GM19395 (cell line): Measurements from ENCODE around the gene PTCH1.

Experiments
- ATAC-seq: cut with Tn5 transposase; IDR thresholded peaks from one replicate; pipeline ENCODE4 v1.9.1; 2021; ENCODE audit warnings: mild to moderate bottlenecking, moderate library complexity; ENCODE audit not compliant: unreplicated experiment

Gene PTCH1

DNA sequence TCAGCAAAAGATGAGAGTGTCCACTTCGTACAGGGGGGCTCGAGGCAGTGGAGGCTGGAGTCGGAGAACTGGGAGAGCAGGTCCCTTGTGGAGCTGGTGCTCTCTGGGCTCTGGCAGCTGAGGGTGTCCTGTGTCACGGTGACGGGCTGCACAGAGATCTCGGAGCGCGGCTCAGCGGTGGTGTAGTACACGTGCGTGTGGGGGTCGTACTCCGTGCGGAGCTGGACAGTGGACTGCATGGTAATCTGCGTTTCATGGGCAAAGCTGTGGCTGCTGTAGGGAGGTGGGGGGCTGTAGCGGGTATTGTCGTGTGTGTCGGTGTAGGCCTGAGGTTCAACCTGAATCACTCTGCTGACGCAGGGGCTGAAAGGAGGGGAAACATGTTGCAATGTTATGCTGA lies 48.0 kb downstream of the PTCH1 start:
- ATAC-seq, result no peak

GRCh38 chr9:95465115-95465514 lies 51.7 kb downstream of the PTCH1 start:
- no peak for ATAC-seq

- ATAC-seq, result peak; percentile 24
These were observed 53.4 kb downstream of the PTCH1 start for GRCh38 chr9:95463148-95464060.

DNA sequence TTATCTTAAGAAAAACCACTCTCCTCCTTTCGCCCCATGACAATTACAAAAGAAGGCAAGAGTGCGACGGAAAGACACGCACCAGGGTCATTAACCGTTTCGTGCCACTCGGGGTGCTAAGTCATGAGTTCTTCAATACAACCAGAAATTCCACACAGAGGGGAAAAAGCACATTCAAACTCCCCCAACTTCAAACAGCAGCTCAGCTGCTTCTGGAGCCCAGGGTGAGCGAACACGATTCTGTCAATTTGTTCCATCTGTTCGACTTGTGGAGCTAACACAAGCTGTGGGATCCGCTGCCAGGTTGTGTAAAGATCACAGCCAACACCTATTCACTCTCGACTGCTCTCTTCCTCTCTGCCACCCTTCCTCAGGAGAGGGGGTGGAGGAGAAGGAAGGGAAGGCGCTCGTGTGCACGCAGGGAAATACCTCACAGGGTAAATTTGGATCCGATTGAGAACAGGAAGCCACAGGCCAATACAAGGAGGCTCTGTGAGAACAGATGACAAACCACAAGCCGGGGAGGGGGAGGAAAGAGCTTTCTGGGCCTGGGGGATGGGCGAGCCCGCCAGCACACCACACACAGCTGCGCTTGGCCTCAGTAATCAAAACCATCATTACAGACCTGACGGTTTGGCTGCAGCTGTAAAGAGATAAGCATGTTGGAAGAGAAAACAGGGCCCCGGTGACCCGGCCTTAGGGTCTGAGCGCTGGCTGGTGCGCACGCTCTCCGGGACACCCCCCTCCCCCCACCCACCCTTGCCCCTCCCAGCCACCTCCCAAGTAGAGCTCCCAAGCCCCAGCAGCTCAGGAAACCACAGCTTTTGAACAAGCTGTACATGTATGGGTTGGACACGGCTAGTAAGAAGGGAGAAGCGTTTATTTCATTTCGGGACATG lies 54.3 kb downstream of the PTCH1 start:
- peak; percentile 97 for ATAC-seq

- ATAC-seq, result no peak
These were observed 55.1 kb downstream of the PTCH1 start for GRCh38 chr9:95461448-95462248.

- ATAC-seq, result no peak
These were observed 56.1 kb downstream of the PTCH1 start for GRCh38 chr9:95460518-95461164.

- no peak for ATAC-seq
These were observed 56.8 kb downstream of the PTCH1 start for GRCh38 chr9:95459851-95460517.

GRCh38 chr9:95459178-95459577 lies 57.6 kb downstream of the PTCH1 start:
- ATAC-seq, result no peak

DNA sequence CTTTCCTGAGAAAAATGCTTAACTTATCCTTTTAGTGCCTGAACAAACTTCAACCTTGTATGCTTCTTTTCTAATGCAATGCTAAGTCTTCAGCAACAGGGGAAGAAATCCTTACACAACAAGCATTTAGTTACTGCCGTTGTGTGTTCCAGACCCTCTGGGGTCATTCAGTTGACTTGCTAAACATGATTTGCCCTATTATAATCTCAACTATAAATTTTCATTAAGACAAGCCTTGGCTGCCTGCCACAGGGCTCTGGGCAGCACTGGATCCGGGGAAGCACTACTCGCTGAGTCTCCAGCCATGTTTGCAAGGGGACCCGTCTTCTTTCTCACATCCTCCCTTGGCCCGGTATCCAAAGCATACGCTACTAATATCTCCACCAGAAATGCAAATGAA lies 58.1 kb downstream of the PTCH1 start:
- no peak for ATAC-seq

GRCh38 chr9:95457769-95458168 lies 59.0 kb downstream of the PTCH1 start:
- ATAC-seq, result no peak

GRCh38 chr9:95455714-95456113 lies 61.1 kb downstream of the PTCH1 start:
- ATAC-seq, result no peak

DNA sequence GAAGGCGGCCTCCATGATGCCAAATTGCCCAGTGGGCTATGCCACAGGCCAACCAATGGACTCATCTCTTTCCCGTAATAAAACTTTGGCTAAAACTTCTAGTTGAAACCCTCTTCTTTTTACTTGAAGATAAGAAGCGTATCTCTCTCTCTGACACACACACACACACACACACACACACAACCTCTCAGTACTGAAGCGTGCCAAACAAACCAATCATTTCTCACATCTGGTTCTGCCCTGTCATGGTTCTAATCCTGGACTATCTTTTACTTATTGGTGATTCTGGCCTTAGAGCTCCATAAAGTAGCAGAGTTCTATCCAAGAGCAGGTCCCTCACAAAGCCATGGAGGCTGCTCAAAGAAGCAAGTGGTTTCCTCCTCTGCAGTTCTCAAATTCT lies 64.6 kb downstream of the PTCH1 start:
- ATAC-seq, result no peak

DNA sequence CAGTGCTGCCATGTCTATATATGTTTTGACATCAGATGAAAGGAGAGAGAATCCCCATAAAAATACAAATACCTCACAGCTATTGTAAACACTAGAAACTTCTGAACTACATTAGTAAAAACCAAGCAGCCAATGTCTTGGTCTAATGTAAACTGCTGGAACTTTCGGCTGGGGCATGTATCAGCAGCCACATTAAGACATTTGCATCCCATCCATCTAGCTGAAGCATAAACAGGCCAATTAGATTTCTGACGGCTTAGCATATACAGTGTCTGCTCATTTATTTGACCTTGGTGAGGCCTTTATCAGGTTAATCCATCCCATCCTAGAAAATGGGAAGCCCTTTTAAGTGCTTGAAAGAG lies 65.7 kb downstream of the PTCH1 start:
- no peak for ATAC-seq

- ATAC-seq, result no peak
These were observed 66.4 kb downstream of the PTCH1 start for GRCh38 chr9:95450171-95451064.

GRCh38 chr9:95449016-95449415 lies 67.8 kb downstream of the PTCH1 start:
- ATAC-seq, result no peak

DNA sequence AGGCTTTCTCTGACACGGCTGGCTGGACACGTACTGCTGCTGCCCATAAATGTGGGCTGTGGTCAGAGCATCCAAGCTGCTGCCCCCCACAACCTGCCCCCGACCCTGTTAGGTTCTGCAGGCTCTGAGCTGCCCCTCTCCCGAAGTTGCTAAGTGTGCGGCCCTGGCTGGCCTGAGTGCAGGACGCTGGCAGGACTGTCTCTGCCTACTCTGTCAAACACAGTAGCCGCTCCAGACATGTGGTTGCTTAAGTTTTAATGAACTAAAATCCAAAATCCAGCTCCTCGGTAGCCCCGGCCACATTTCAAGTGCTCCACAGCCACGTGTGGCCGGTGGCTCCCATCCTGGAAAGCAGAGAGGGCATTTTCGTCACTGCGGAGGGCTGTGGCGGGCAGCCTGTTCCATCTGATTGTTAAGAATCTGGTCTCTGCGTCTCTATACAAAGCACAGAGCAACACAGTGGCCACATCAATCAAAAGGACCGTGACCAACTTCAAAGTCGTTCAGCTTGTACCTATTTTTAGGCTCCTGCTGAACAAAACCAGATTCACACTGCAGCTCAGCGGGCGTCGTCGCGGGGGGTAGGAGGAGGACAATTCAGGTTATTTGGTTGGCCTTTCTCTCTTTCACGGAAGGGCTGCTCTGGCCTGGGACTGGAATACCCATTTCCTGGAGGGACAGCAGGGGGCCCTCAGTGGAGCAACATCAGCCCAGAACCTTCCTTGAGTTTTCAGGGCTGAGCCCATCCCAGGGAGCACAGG lies 68.9 kb downstream of the PTCH1 start:
- ATAC-seq, result no peak

DNA sequence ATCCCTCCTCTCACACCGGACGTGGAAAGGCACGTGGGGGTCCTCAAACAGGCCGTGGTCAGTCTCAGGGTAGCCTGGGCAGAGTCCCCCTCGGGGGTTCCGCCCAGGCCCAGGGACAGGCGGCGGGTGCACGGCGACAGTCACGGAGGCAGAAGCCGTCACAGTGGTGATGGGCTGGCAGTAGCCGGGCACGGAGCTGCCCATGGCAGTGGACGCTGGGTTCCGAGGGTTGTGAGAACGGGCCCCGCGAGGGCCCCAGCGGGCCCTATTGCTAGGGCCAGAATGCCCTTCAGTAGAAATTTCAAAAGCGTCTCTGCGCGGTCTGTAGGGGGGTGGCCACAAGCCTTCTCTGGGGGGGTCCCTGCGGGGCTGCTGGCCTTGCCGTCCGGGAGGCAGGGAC lies 69.8 kb downstream of the PTCH1 start:
- no peak for ATAC-seq

DNA sequence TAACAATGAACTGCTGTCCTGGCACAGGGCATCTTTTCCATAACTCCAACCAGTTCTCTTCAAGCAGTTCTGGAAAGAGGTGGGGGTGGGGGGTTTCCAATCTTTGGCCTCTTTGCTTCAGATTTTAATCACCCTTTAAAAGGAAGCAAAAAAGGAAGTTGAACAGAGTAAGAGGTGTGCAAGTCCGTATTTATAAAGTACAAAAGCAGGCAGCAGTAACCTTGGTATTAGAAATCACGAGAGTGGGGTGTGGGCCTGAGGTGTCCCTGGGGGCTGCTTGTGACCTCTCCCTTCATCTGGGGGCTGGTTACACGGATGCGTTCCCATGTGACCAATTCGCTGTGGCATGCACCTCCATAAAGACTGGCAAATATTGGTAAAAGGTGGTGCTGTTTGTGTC lies 70.5 kb downstream of the PTCH1 start:
- no peak for ATAC-seq
